HUES64 (cell line): ENCODE results near the gene PIGR.

Source experiments
- H3K27ac ChIP-seq: 2 replicates; pipeline ENCODE4 v1.7.0; 2013; ENCODE audit warnings: low read depth, low read length, inconsistent platforms
- H3K27me3 ChIP-seq: 2 replicates; pipeline ENCODE4 v1.6.1; 2013; ENCODE audit warnings: mild to moderate bottlenecking, low read length; ENCODE audit not compliant: insufficient read depth
- H3K36me3 ChIP-seq: 2 replicates; pipeline ENCODE4 v1.6.1; 2013; ENCODE audit warnings: mild to moderate bottlenecking, low read length; ENCODE audit not compliant: insufficient read depth
- H3K4me1 ChIP-seq: 2 replicates; pipeline ENCODE4 v1.6.1; 2013; ENCODE audit warnings: mild to moderate bottlenecking, low read length, moderate library complexity; ENCODE audit not compliant: insufficient read depth
- H3K4me3 ChIP-seq: 2 replicates; pipeline ENCODE4 v1.5.1; 2013; ENCODE audit warnings: mild to moderate bottlenecking, low read length, moderate library complexity
- H3K9ac ChIP-seq: 2 replicates; pipeline ENCODE4 v1.6.1; 2013; ENCODE audit warnings: mild to moderate bottlenecking, low read depth, low read length
- H3K9me3 ChIP-seq: 2 replicates; pipeline ENCODE4 v1.6.1; 2013; ENCODE audit warnings: low read depth, low read length; ENCODE audit not compliant: insufficient read depth
- WGBS: fragments of 150-250, 120-280 bp; methylation state at CpG from one replicate; pipeline ENCODE4 v1.1.7; 2013; ENCODE audit warnings: missing lambda C conversion rate; 5-methylcytosine and 5-hydroxymethylcytosine counted together

Gene PIGR

GRCh38 chr1:206947255-206947654, 989 bp upstream of the PIGR start:
- Histone ChIP-seq H3K9ac (no peak overlapping the region), H3K4me3 (no peak overlapping the region), H3K36me3 (no peaks in the 10 kb centered on the region), H3K9me3 (0 out of 2 replicates have a peak, but pooled peaks cover 3% of the 10 kb centered on the region), H3K27ac (no peak overlapping the region), H3K27me3 (no peaks in the 10 kb centered on the region), H3K4me1 (no peaks in the 10 kb centered on the region)
- 100% methylated on average over 3 of the region's 3 CpGs for WGBS

- no peak overlapping the region for H3K4me3 ChIP-seq
- H3K4me1 ChIP-seq: no peaks in the 10 kb centered on the region
- 94% methylated on average over 4 of the region's 4 CpGs for WGBS
- H3K9me3 ChIP-seq: 0 out of 2 replicates have a peak, but pooled peaks cover 3% of the 10 kb centered on the region
- H3K27ac ChIP-seq: no peak overlapping the region
- H3K36me3 ChIP-seq: no peaks in the 10 kb centered on the region
- no peak overlapping the region for H3K9ac ChIP-seq
- H3K27me3 ChIP-seq: no peaks in the 10 kb centered on the region
These were observed 487 bp downstream of the PIGR start for GRCh38 chr1:206945779-206946178.

- H3K4me1 ChIP-seq: no peaks in the 10 kb centered on the region
- no peaks in the 10 kb centered on the region for H3K9me3 ChIP-seq
- H3K9ac ChIP-seq: no peak overlapping the region
- 89% methylated on average over 5 of the region's 5 CpGs for WGBS
- H3K4me3 ChIP-seq: no peak overlapping the region
- no peaks in the 10 kb centered on the region for H3K27me3 ChIP-seq
- no peaks in the 10 kb centered on the region for H3K36me3 ChIP-seq
- no peak overlapping the region for H3K27ac ChIP-seq
These were observed 1.6 kb downstream of the PIGR start for GRCh38 chr1:206944703-206945102.

- Histone ChIP-seq H3K4me3 (no peak overlapping the region), H3K36me3 (no peaks in the 10 kb centered on the region), H3K4me1 (no peaks in the 10 kb centered on the region), H3K9ac (no peak overlapping the region), H3K27me3 (no peaks in the 10 kb centered on the region), H3K27ac (no peak overlapping the region), H3K9me3 (no peaks in the 10 kb centered on the region)
- 84% methylated on average over 6 of the region's 6 CpGs for WGBS
These were observed 4.4 kb downstream of the PIGR start for GRCh38 chr1:206941766-206942418.

GRCh38 chr1:206940588-206940936, 5.7 kb downstream of the PIGR start:
- Histone ChIP-seq H3K27me3 (no peaks in the 10 kb centered on the region), H3K4me3 (no peak overlapping the region), H3K9ac (no peak overlapping the region), H3K9me3 (no peaks in the 10 kb centered on the region), H3K36me3 (no peaks in the 10 kb centered on the region), H3K27ac (no peak overlapping the region), H3K4me1 (no peaks in the 10 kb centered on the region)
- WGBS: 95% methylated on average over 3 of the region's 3 CpGs

GRCh38 chr1:206939841-206940587, 6.3 kb downstream of the PIGR start:
- H3K4me3 ChIP-seq: no peak overlapping the region
- H3K27me3 ChIP-seq: no peaks in the 10 kb centered on the region
- no peaks in the 10 kb centered on the region for H3K36me3 ChIP-seq
- no peaks in the 10 kb centered on the region for H3K9me3 ChIP-seq
- H3K9ac ChIP-seq: no peak overlapping the region
- H3K4me1 ChIP-seq: no peaks in the 10 kb centered on the region
- 92% methylated on average over 9 of the region's 9 CpGs for WGBS
- no peak overlapping the region for H3K27ac ChIP-seq

GRCh38 chr1:206939131-206939530, 7.1 kb downstream of the PIGR start:
- no peak overlapping the region for H3K4me3 ChIP-seq
- 92% methylated on average over 12 of the region's 13 CpGs for WGBS
- no peak overlapping the region for H3K9ac ChIP-seq
- no peaks in the 10 kb centered on the region for H3K36me3 ChIP-seq
- no peak overlapping the region for H3K27ac ChIP-seq
- H3K9me3 ChIP-seq: no peaks in the 10 kb centered on the region
- H3K27me3 ChIP-seq: no peaks in the 10 kb centered on the region
- no peaks in the 10 kb centered on the region for H3K4me1 ChIP-seq

- Histone ChIP-seq H3K27me3 (no peaks in the 10 kb centered on the region), H3K4me1 (no peaks in the 10 kb centered on the region), H3K9me3 (no peaks in the 10 kb centered on the region), H3K27ac (no peak overlapping the region), H3K4me3 (no peak overlapping the region), H3K36me3 (no peaks in the 10 kb centered on the region), H3K9ac (no peak overlapping the region)
- 92% methylated on average over 6 of the region's 6 CpGs for WGBS
These were observed 8.8 kb downstream of the PIGR start for GRCh38 chr1:206937425-206937824.

GRCh38 chr1:206935491-206936067, 10.7 kb downstream of the PIGR start:
- Histone ChIP-seq H3K36me3 (no peaks in the 10 kb centered on the region), H3K9me3 (no peaks in the 10 kb centered on the region), H3K4me3 (no peak overlapping the region), H3K27ac (no peak overlapping the region), H3K4me1 (no peaks in the 10 kb centered on the region), H3K9ac (no peak overlapping the region), H3K27me3 (no peaks in the 10 kb centered on the region)
- WGBS: 68% methylated on average over 19 of the region's 19 CpGs

- no peaks in the 10 kb centered on the region for H3K27me3 ChIP-seq
- 69% methylated on average over 8 of the region's 8 CpGs for WGBS
- H3K4me1 ChIP-seq: no peaks in the 10 kb centered on the region
These were observed 12.8 kb downstream of the PIGR start for GRCh38 chr1:206933333-206933945.

GRCh38 chr1:206932177-206932576, 14.1 kb downstream of the PIGR start:
- Histone ChIP-seq H3K4me3 (no peak overlapping the region), H3K4me1 (no peaks in the 10 kb centered on the region), H3K9ac (no peak overlapping the region), H3K27me3 (no peaks in the 10 kb centered on the region), H3K27ac (no peak overlapping the region), H3K9me3 (no peaks in the 10 kb centered on the region), H3K36me3 (no peaks in the 10 kb centered on the region)
- 86% methylated on average over 8 of the region's 8 CpGs for WGBS

More at GRCh38 chr1:206933333-206933945, 12.8 kb downstream of the PIGR start:
- Histone ChIP-seq H3K4me3 (no peak overlapping the region), H3K27ac (no peak overlapping the region), H3K36me3 (no peaks in the 10 kb centered on the region), H3K9me3 (no peaks in the 10 kb centered on the region), H3K9ac (no peak overlapping the region)
